Heart right ventricle (tissue), 16 donors: ENCODE measurements around the gene VPREB3. TPM values are rescaled to one million over a fixed set of nuclear protein-coding genes. Genes with fewer than 3 reads are reported as not detected.

Experiments used
- ATAC-seq, 8 donors: fragments of 200-7000 bp; cut with Tn5 transposase; one replicate each; pipeline ENCODE4 v1.9.1; 2020; ENCODE audit warnings: mild to moderate bottlenecking in 8 of 8, moderate library complexity in 8 of 8, moderate number of reproducible peaks in 1 of 8
- DNase-seq, 2 donors: peaks; one replicate each; pipeline ENCODE4 v3.0.0-alpha.2; 2020
- H3K27ac ChIP-seq, 10 donors: fragments of 200-600 bp; sonication (generic) in 2 of 10; one replicate each; pipeline versions ENCODE4 v1.5.0 to v1.8.0; 2020 to 2022; ENCODE audit warnings: mild to moderate bottlenecking in 3 of 10
- H3K27me3 ChIP-seq, 7 donors: fragments of 200-600 bp; one replicate each; pipeline ENCODE4 v1.8.0; 2021 to 2022; ENCODE audit warnings: mild to moderate bottlenecking in 2 of 7
- H3K36me3 ChIP-seq, 9 donors: fragments of 200-600 bp; sonication (generic) in 1 of 9; one replicate each; pipeline versions ENCODE4 v1.5.0 to v1.8.0; 2020 to 2022; ENCODE audit warnings: mild to moderate bottlenecking in 2 of 9
- H3K4me1 ChIP-seq, 9 donors: fragments of 200-600 bp; sonication (generic) in 1 of 9; one replicate each; pipeline versions ENCODE4 v1.5.0 to v1.8.0; 2020 to 2022; ENCODE audit warnings: mild to moderate bottlenecking in 4 of 9
- H3K4me3 ChIP-seq, 10 donors: fragments of 200-600 bp; sonication (generic) in 2 of 10; one replicate each; pipeline versions ENCODE4 v1.5.0 to v1.8.0; 2020 to 2022; ENCODE audit warnings: mild to moderate bottlenecking in 7 of 10, moderate library complexity in 2 of 10
- H3K9me3 ChIP-seq, 11 donors: fragments of 200-600 bp in 10 of 11; sonication (generic) in 2 of 11; one replicate each; pipeline versions ENCODE4 v1.5.0 to v1.8.0; 2013 to 2022; ENCODE audit warnings: mild to moderate bottlenecking in 2 of 11, control low read depth in 1 of 11, moderate library complexity in 1 of 11
- WGBS, 2 donors: extraction: QIAGEN DNeasy Blood & Tissue Kit; methylation state at CpG; one replicate each; pipeline ENCODE4 v1.1.7; 2013; ENCODE audit warnings: inconsistent platforms in 1 of 2; 5-methylcytosine and 5-hydroxymethylcytosine counted together
- intact Hi-C, 10 donors: fragments of 100-400 bp; cut with DNase I; formaldehyde crosslinking; loops; one replicate each; pipeline versions ENCODE4 v1.11.1 to v1.14.2; 2022
- polyA plus RNA-seq, 2 donors: library from polyadenylated mRNA; stranded (reverse); fragments of 200-250 nt; gene quantifications; one replicate each; pipeline ENCODE4 v1.2.3, GENCODE V29; 2013
- total RNA-seq, 10 donors: library from RNA; stranded (reverse); fragmentation: NEBNext Ultra II Directional in 3 of 10; extraction: Animal tissue kit (Norgen Biotek cat#: 25700) in 3 of 10; gene quantifications; one replicate each; pipeline versions ENCODE4 v1.2.1 to v1.2.4, GENCODE V29; 2021 to 2023
- TF ChIP-seq, protein P1 (sequence below), 9 donors: fragments of 200-600 bp; sonication (generic) in 2 of 9; IDR thresholded peaks; one replicate each; pipeline versions ENCODE4 v1.5.0 to v1.8.0; 2021 to 2022; ENCODE audit warnings: antibody characterized with exemption in 9 of 9, mild to moderate bottlenecking in 5 of 9, moderate library complexity in 1 of 9
- donor health status: Arrhythmogenic right ventricular cardiomyopathy.
- donor health status: ischemic (EF 13 %, LVEDD 7.1; RV severe dilation, severe dysfunction).
- donor health status: healthy with polysubstance abuse.
- donor health status: DM: no; HTN: yes; CAD: no.
- donor health status: DM: no; HTN: no; CAD: no.
- donor health status: ischemic (EF 25% LVEDD 6.9; RV normal size, moderate dysfunction).
- donor health status: ischemic (EF 25% LVEDD 5.7; RV mildly dilated, moderate dysfunction).
- donor health status: healthy.
- donor health status: DM: yes; HTN: yes; CAD: no.
- donor health status: Ischemic cardiomyopathy.
- donor health status: ischemic (EF 35%, LVEDD 5.7; RV mildly dilated, moderate dysfunction).
- donor health status: nonischemic (EF 11% LVEDD 7.7; RV severe dilation, severe dysfunction).
- donor health status: DM: yes; HTN: yes; CAD: no.
- donor health status: PGD.
- donor health status: ischemic (EF 29% LVEDD 5.4; RV normal size, mild dysfunction).
- donor health status: nonischemic (EF 23%, LVEDD 6.1; RV moderate dilation, normal function).

Gene VPREB3
- total and polyA plus RNA-seq, 12 donors, result 0.56 to 2.5 (median 0.96) TPM; not detected in 4

GRCh38 chr22:23782252-23782651 is 28.0 kb upstream of the VPREB3 start:
- intact Hi-C loops, result no loop called here
- TF ChIP-seq, protein P1, sequence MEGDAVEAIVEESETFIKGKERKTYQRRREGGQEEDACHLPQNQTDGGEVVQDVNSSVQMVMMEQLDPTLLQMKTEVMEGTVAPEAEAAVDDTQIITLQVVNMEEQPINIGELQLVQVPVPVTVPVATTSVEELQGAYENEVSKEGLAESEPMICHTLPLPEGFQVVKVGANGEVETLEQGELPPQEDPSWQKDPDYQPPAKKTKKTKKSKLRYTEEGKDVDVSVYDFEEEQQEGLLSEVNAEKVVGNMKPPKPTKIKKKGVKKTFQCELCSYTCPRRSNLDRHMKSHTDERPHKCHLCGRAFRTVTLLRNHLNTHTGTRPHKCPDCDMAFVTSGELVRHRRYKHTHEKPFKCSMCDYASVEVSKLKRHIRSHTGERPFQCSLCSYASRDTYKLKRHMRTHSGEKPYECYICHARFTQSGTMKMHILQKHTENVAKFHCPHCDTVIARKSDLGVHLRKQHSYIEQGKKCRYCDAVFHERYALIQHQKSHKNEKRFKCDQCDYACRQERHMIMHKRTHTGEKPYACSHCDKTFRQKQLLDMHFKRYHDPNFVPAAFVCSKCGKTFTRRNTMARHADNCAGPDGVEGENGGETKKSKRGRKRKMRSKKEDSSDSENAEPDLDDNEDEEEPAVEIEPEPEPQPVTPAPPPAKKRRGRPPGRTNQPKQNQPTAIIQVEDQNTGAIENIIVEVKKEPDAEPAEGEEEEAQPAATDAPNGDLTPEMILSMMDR (IDR thresholded peaks at IDR 0.05), result no peak
- H3K4me1 ChIP-seq, result peaks cover 4 to 21% (median 8%) of the 10 kb centered on the region in 9 donors
- peaks cover 0 to 3% (median 0%) of the 10 kb centered on the region in 9 donors for H3K36me3 ChIP-seq
- no peak for ATAC-seq
- H3K4me3 ChIP-seq, result no peak overlapping the region
- 92 to 95% methylated on average over 16 of the region's 16 CpGs for WGBS, 2 donors
- no peak for DNase-seq
- no peaks in the 10 kb centered on the region for H3K9me3 ChIP-seq
- H3K27ac ChIP-seq, result no peak overlapping the region
- no peaks in the 10 kb centered on the region for H3K27me3 ChIP-seq

- TF ChIP-seq, protein P1 (IDR thresholded peaks at IDR 0.05), result no peak
- intact Hi-C loops, result no loop called here
- no peak for DNase-seq
- Histone ChIP-seq H3K27me3 (no peaks in the 10 kb centered on the region), H3K27ac (no peak overlapping the region), H3K36me3 (peaks cover 0 to 3% (median 0%) of the 10 kb centered on the region in 9 donors), H3K4me1 (peaks cover 4 to 21% (median 8%) of the 10 kb centered on the region in 9 donors), H3K4me3 (no peak overlapping the region), H3K9me3 (no peaks in the 10 kb centered on the region)
- 83 to 87% methylated on average over 14 of the region's 14 CpGs for WGBS, 2 donors
- ATAC-seq, result peak in 2 of 8 donors; percentile 14 to 32
These were observed 27.4 kb upstream of the VPREB3 start for GRCh38 chr22:23781511-23782183.

GRCh38 chr22:23781065-23781464 is 26.8 kb upstream of the VPREB3 start:
- 85 to 89% methylated on average over 15 of the region's 15 CpGs for WGBS, 2 donors

DNA sequence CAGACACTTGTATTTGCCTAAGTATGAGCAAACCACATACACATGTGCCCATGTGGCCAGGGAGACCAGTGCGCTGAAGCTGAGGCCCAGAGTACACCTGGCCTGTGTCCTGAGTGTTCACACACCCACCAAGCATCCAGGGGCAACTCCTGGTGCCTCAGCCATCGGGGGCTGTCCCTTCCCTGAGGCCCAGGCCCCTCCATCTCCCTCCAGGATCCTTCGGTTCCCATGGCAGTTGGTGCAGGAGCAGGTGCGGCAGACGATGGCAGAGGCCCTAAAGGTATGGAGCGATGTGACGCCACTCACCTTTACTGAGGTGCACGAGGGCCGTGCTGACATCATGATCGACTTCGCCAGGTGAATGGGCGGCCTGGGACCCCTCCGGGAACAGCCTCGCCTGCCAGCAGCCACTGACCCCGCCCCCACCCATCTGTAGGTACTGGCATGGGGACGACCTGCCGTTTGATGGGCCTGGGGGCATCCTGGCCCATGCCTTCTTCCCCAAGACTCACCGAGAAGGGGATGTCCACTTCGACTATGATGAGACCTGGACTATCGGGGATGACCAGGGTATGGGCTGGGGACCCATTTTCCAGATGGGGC is 26.0 kb upstream of the VPREB3 start:
- Histone ChIP-seq H3K36me3 (peaks cover 0 to 3% (median 0%) of the 10 kb centered on the region in 9 donors), H3K4me3 (no peak overlapping the region), H3K27me3 (no peaks in the 10 kb centered on the region), H3K27ac (no peak overlapping the region), H3K9me3 (no peaks in the 10 kb centered on the region), H3K4me1 (peaks cover 0 to 13% (median 2%) of the 10 kb centered on the region in 9 donors)
- WGBS, 2 donors, result 92 to 94% methylated on average over 20 of the region's 20 CpGs
- no peak for ATAC-seq
- TF ChIP-seq, protein P1 (IDR thresholded peaks at IDR 0.05), result no peak
- no peak for DNase-seq
- intact Hi-C loops, result no loop called here

More at GRCh38 chr22:23781065-23781464, 26.8 kb upstream of the VPREB3 start:
- ATAC-seq (no peak), DNase-seq (no peak)
- H3K9me3 ChIP-seq, result no peaks in the 10 kb centered on the region
- peaks cover under 1 to 16% (median 3%) of the 10 kb centered on the region in 9 donors for H3K4me1 ChIP-seq
- TF ChIP-seq, protein P1 (IDR thresholded peaks at IDR 0.05), result no peak
- H3K36me3 ChIP-seq, result peaks cover 0 to 3% (median 0%) of the 10 kb centered on the region in 9 donors
- intact Hi-C loops, result no loop called here
- H3K27ac ChIP-seq, result no peak overlapping the region
- H3K4me3 ChIP-seq, result no peak overlapping the region
- H3K27me3 ChIP-seq, result no peaks in the 10 kb centered on the region
